22Rv1 (cell line): ENCODE measurements around the gene ERAS.

Experiments
- ZFX ChIP-seq: fragments of 450-650 bp; IDR thresholded peaks from 2 replicates; pipeline ENCODE4 v1.6.1; 2017; ENCODE audit warnings: antibody characterized with exemption, borderline replicate concordance
- TF ChIP-seq, protein P1 (sequence below): fragments of 450-650 bp; IDR thresholded peaks from 2 replicates; pipeline ENCODE4 v1.5.1; 2017; ENCODE audit warnings: mild to moderate bottlenecking

DNA sequence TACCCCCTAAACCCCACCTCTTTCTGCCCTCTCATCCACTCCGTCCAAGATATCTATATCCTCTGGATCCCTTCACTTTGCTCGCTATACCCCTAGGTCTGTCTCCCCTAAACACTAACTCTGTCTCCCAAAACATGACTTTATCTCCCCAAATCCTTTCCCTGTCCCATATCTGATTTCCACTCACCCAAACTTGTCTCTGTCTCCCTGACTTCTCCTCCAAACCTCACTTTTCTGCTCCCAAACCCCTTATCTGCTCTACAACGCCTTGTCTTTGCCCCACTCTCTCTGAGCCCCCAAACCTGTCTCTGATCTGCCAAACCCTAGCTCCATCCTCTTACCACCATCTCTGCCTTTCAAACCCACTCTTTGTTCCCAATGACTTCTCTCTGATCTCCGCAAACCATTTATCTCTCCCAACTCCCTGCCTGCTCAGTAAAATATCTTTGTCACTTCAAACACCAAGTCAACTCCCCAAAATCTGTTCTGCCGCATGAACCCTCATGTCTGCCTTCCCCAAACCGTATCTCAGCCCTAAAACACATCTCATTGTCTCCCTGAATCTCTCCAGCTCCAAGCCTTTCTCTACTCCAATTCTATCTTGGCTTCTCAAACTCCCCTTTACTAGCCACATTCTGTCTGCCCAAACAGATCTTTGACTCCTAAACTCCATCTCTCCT is 39.3 kb upstream of the ERAS start:
- TF ChIP-seq, protein P1, sequence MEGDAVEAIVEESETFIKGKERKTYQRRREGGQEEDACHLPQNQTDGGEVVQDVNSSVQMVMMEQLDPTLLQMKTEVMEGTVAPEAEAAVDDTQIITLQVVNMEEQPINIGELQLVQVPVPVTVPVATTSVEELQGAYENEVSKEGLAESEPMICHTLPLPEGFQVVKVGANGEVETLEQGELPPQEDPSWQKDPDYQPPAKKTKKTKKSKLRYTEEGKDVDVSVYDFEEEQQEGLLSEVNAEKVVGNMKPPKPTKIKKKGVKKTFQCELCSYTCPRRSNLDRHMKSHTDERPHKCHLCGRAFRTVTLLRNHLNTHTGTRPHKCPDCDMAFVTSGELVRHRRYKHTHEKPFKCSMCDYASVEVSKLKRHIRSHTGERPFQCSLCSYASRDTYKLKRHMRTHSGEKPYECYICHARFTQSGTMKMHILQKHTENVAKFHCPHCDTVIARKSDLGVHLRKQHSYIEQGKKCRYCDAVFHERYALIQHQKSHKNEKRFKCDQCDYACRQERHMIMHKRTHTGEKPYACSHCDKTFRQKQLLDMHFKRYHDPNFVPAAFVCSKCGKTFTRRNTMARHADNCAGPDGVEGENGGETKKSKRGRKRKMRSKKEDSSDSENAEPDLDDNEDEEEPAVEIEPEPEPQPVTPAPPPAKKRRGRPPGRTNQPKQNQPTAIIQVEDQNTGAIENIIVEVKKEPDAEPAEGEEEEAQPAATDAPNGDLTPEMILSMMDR: no peak
- no peak for TF ChIP-seq ZFX
